HG03159 (cell line): ENCODE measurements around the gene TOLLIP.

Experiments used
- ATAC-seq: cut with Tn5 transposase; IDR thresholded peaks from one replicate; pipeline ENCODE4 v1.9.1; 2021; ENCODE audit warnings: mild to moderate bottlenecking, moderate library complexity; ENCODE audit not compliant: unreplicated experiment

TOLLIP gene

GRCh38 chr11:1317993-1318392 is 8.6 kb upstream of the TOLLIP start:
- ATAC-seq = no peak

- ATAC-seq = no peak
Measured at GRCh38 chr11:1317432-1317831, 8.0 kb upstream of the TOLLIP start.

GRCh38 chr11:1310772-1311468 is 1.5 kb upstream of the TOLLIP start:
- no peak for ATAC-seq

GRCh38 chr11:1310318-1310687 is 871 bp upstream of the TOLLIP start:
- ATAC-seq = no peak

GRCh38 chr11:1308743-1309497 is 512 bp downstream of the TOLLIP start:
- peak; percentile 23 for ATAC-seq

GRCh38 chr11:1307998-1308742 is 1.3 kb downstream of the TOLLIP start:
- ATAC-seq = no peak

DNA sequence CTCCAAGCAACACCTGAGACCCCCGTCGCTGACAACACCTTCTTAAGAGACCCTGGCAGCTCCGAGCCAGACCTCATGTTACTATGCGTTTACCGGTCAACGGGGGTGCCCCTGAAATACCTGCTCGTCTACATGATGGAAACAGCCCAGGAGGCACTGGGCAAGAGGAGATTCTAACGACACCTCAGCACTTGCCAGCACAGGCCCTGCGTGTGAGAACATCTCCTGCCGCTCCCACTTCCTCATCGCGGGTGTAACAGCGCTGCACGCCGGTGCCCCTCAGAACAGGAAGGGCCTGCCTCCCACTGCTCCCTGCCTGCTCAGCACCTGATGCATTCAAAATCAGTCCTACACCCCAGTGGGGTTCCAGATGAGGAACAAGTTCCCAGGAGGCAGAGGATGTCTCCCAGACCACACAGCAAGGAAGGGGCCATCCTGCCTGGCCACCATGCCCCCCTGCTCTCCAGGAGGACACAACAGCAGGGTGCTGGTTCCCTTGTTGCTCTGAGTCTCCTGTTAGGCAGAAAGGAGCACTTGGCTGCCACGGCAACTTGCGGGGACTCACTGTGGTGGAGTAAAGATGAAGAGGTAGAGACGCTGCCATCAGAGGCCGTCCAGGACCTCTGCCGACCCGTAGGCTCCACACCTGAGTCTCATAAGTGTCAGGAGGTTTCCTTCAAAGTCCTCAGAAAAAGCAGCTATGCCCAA is 2.1 kb downstream of the TOLLIP start:
- no peak for ATAC-seq

DNA sequence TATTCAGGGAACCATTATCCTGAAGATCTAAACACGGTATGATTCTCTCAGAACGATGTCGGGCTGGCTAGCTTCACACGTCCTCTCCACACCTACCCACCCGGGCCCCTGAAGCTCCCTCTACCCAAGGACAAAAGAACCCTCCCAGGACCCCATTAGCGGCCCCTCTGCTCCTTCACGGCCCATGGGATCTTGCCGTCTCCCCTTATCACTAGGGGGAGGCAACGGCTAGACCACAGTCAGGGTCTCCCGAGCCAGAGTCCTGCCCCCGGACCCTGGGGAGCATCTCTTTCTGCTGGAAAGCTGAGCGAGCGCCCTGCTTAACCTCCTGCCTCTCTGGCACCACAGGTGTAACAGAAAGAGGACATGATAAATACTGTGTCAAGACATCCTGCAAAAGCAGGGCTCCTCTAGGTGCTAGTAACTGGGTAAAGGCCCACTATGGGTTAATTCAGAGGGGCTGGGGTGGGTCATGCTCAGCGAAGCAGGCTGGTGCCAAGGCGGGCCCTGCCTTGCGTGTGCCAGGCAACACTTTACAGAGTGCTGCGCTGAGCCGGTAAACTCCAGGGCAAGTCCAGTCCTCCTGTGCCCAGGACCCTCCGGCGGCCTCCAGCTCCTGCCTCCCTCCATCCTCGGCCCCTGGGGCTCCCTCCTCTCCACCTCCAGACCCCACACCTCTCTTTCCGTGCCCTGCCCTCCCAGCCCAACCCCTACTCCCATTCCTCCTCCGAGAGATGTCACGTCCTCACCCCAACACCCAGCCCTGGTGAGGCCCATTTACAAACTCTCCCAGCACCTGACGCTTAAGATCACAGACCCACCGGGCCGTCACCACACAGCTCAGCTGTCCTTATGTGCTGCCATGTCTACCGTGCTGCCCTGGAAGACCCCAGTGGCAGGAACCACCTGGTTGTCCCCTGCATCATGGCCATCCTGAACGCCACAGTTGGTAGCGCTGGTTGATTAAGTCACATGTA is 3.0 kb downstream of the TOLLIP start:
- no peak for ATAC-seq

GRCh38 chr11:1305501-1306056 is 3.9 kb downstream of the TOLLIP start:
- no peak for ATAC-seq

GRCh38 chr11:1305063-1305495 is 4.4 kb downstream of the TOLLIP start:
- no peak for ATAC-seq

- ATAC-seq = no peak
Measured at GRCh38 chr11:1304380-1304779, 5.1 kb downstream of the TOLLIP start.

- ATAC-seq = no peak
Measured at GRCh38 chr11:1303973-1304372, 5.5 kb downstream of the TOLLIP start.

DNA sequence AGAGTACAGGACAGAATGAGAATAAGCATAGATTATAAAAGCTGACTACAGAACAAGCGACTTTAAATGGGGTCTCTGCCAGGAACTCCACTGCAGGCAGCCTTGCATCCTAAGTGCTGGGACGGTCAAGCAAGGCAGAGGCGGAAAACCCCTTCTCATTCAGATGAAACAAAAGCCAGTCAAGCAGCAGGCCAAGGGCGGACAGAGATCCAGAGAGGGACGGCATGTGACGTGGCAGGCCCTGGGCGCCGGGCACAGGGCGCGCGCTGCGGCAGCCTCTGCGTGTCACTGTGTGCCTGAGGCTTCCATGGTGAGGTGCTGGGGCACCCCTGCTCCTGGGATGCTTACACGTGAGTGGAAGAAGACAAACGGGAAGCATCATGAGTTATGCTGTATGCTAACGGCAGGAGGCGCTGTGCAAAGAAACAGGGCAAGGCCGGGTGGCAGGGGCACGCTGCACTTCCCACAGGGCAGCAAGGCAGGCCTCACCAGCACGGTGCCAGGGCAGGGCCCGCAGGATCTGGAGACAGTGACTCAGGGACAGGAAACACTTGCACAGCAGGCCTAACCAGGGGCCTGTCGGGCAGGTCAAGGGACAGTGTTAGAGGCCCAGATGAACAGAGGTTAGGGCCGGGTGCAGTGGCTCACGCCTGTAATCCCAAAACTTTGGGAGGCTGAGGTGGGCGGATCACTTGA is 6.2 kb downstream of the TOLLIP start:
- no peak for ATAC-seq

GRCh38 chr11:1302461-1303125 is 6.8 kb downstream of the TOLLIP start:
- ATAC-seq = no peak

- ATAC-seq = no peak
Measured at GRCh38 chr11:1302041-1302460, 7.4 kb downstream of the TOLLIP start.

DNA sequence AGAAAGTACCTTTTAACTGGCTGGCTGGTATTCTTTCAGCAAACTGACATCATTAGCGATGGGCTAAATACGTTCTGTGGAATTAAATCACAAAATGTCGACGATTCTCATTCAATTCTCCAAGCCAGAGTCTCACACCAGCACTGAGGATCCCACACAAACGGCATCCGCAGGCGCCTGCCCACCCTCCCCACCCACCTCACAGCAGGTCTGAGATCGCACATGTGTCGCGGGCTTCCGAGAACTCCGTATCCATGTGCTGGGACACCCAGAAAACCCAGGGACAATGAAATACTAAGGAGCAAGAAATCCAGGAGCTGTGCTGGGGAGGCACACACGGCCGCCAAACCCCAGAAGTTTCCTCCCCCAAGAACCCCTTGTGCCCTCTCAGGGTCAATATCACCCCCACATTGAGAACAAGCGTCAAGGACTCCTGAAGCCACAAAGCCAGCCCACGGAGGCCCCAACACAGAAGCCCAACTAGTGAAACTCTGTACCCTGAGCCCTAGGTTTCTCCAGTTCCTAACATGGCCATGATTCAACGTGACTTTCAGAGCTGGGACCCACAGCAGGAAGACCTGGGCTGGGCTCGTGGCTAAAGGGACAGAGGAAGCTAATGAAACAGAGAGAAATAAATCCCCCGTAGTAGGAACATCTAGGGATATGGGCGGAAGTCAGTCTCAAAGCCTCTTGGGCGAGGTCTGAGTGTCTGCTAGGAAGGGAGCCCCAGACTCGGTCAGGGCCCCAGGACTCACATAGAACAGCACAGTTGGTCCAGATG is 8.0 kb downstream of the TOLLIP start:
- no peak for ATAC-seq

- ATAC-seq = no peak
Measured at GRCh38 chr11:1300569-1301187, 8.8 kb downstream of the TOLLIP start.
